NB4 (cell line): Measurements from ENCODE around the gene LETMD1.

Experiments
- DNase-seq: peaks from one replicate; pipeline ENCODE4 v3.0.0; 2010; ENCODE audit warnings: low read depth
- H3K4me3 ChIP-seq: one replicate; pipeline ENCODE4 v1.5.1; 2011; ENCODE audit warnings: mild to moderate bottlenecking, low read depth, low read length, moderate library complexity
- MAX ChIP-seq: IDR thresholded peaks from 2 replicates; pipeline ENCODE4 v1.6.1; 2011; ENCODE audit warnings: low read depth, low read length
- MYC ChIP-seq: IDR thresholded peaks from 2 replicates; pipeline ENCODE4 v1.6.1; 2011; ENCODE audit warnings: low read depth, low read length
- POLR2A ChIP-seq: IDR thresholded peaks from 2 replicates; pipeline ENCODE4 v1.6.1; 2011; ENCODE audit warnings: mild to moderate bottlenecking; ENCODE audit not compliant: insufficient read length; ENCODE audit errors: extremely low read depth
- TF ChIP-seq, protein P1 (sequence below): IDR thresholded peaks from one replicate; pipeline ENCODE4 v1.5.1; 2012; ENCODE audit warnings: low read depth, low read length

Gene LETMD1

GRCh38 chr12:51062631-51063397 is 14.7 kb downstream of the LETMD1 start:
- H3K4me3 ChIP-seq: no peak overlapping the region
- TF ChIP-seq POLR2A (no peak), MYC (no peak), MAX (no peak)
- TF ChIP-seq, protein P1, sequence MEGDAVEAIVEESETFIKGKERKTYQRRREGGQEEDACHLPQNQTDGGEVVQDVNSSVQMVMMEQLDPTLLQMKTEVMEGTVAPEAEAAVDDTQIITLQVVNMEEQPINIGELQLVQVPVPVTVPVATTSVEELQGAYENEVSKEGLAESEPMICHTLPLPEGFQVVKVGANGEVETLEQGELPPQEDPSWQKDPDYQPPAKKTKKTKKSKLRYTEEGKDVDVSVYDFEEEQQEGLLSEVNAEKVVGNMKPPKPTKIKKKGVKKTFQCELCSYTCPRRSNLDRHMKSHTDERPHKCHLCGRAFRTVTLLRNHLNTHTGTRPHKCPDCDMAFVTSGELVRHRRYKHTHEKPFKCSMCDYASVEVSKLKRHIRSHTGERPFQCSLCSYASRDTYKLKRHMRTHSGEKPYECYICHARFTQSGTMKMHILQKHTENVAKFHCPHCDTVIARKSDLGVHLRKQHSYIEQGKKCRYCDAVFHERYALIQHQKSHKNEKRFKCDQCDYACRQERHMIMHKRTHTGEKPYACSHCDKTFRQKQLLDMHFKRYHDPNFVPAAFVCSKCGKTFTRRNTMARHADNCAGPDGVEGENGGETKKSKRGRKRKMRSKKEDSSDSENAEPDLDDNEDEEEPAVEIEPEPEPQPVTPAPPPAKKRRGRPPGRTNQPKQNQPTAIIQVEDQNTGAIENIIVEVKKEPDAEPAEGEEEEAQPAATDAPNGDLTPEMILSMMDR: no peak
- no peak for DNase-seq

GRCh38 chr12:51065530-51065929 is 17.4 kb downstream of the LETMD1 start:
- no peak overlapping the region for H3K4me3 ChIP-seq
- no peak for DNase-seq
- no peak for TF ChIP-seq MYC
- TF ChIP-seq POLR2A: no peak
- TF ChIP-seq, protein P1: no peak
- TF ChIP-seq MAX: no peak

- H3K4me3 ChIP-seq: no peak overlapping the region
- no peak for TF ChIP-seq MYC
- DNase-seq: no peak
These were observed 19.1 kb downstream of the LETMD1 start for GRCh38 chr12:51067229-51067628.

DNA sequence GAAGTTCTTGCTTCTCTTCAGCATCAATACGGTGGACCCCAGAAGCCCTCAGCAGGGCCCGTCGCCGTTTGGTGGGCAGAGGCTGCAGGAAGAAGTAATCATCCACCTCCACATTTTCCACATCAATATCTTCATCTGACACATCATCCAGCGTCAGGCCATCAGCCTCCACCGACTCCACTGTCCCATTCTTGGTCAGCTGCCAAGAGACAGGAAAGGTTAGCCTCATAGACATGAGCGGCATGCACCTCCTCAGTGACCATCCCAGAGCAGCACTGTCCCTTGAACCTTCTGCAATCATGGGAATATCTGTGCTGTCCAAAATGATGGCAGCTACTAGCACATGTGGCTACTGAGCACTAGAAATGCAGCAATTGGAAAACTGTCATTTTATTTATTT is 19.6 kb downstream of the LETMD1 start:
- DNase-seq: no peak
- no peak overlapping the region for H3K4me3 ChIP-seq
- TF ChIP-seq MAX: no peak
- no peak for TF ChIP-seq POLR2A
- TF ChIP-seq, protein P1: no peak
- TF ChIP-seq MYC: no peak

DNA sequence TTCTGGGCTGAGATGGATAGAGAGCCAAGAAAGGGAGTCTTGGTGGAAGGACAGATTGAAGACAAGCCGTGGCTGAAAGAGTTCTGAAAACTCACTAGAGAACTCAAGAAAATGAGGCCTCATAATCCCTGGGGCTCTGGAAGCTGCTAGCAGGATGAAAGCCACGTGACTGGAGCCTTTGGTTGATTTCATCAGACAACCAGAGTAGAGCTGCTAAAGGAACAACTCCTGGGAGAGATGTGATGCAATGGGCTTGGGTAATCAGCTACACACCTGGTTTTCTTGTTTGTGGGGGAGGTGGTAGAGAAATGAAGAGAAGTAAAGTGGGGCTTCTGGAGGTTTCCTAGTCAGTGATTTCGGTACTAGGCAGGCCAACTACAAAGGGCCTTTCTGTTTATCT is 21.9 kb downstream of the LETMD1 start:
- no peak overlapping the region for H3K4me3 ChIP-seq
- TF ChIP-seq POLR2A (no peak), MAX (peak; percentile 81)
- DNase-seq: peak; percentile 77

GRCh38 chr12:51071663-51072062 is 23.5 kb downstream of the LETMD1 start:
- DNase-seq: no peak
- H3K4me3 ChIP-seq: no peak overlapping the region
- TF ChIP-seq, protein P1: no peak
- TF ChIP-seq MAX (no peak), MYC (no peak), POLR2A (no peak)

GRCh38 chr12:51075390-51075789 is 27.3 kb downstream of the LETMD1 start:
- DNase-seq: no peak
- TF ChIP-seq MYC (no peak), MAX (no peak), POLR2A (no peak)
- TF ChIP-seq, protein P1: no peak
- H3K4me3 ChIP-seq: no peak overlapping the region
